Gastrocnemius medialis (tissue), 4 donors: ENCODE data around the gene UTP4. TPM values are rescaled to one million over a fixed set of nuclear protein-coding genes. Genes with fewer than 3 reads are reported as not detected.
A peak's percentile ranks its signal among the peaks of the same experiment; 100 is the strongest.

Experiments
- ATAC-seq, 2 donors: fragments of 150-250 bp; one replicate each; pipeline ENCODE4 v1.9.1; 2016
- DNase-seq, 2 donors: peaks; one replicate each; pipeline ENCODE4 v3.0.0-alpha.2; 2019
- H3K27ac ChIP-seq, 4 donors: fragments of 200-600 bp; sonication (generic); 1 replicate in 1 of 4; 2 replicates in 3 of 4; pipeline ENCODE4 v1.5.1; 2016 to 2018; ENCODE audit warnings: mild to moderate bottlenecking in 2 of 4, moderate library complexity in 1 of 4
- H3K27me3 ChIP-seq, 3 donors: fragments of 200-600 bp; sonication (generic) in 2 of 3; 1 replicate in 1 of 3; 2 replicates in 2 of 3; pipeline versions ENCODE4 v1.5.1 to v1.6.0; 2016 to 2019; ENCODE audit warnings: mild to moderate bottlenecking in 1 of 3, moderate library complexity in 1 of 3
- H3K36me3 ChIP-seq, 2 donors: fragments of 200-600 bp; sonication (generic) in 1 of 2; one replicate each; pipeline ENCODE4 v1.5.1; 2017 to 2018
- H3K4me1 ChIP-seq, 2 donors: fragments of 200-600 bp; sonication (generic) in 1 of 2; one replicate each; pipeline ENCODE4 v1.5.1; 2016 to 2017; ENCODE audit warnings: mild to moderate bottlenecking in 2 of 2
- H3K4me3 ChIP-seq, 4 donors: fragments of 200-600 bp; sonication (generic) in 3 of 4; 1 replicate in 1 of 4; 2 replicates in 3 of 4; pipeline ENCODE4 v1.5.1; 2016 to 2019; ENCODE audit warnings: mild to moderate bottlenecking in 2 of 4
- H3K9me3 ChIP-seq, 3 donors: fragments of 200-600 bp; sonication (generic) in 2 of 3; 1 replicate in 1 of 3; 2 replicates in 2 of 3; pipeline ENCODE4 v1.5.1; 2016 to 2019
- POLR2A ChIP-seq, 2 donors: fragments of 450-650 bp; IDR thresholded peaks; one replicate each; pipeline ENCODE4 v1.6.1; 2017; ENCODE audit warnings: antibody characterized with exemption in 2 of 2, mild to moderate bottlenecking in 2 of 2, moderate library complexity in 2 of 2
- in situ Hi-C, 4 donors: fragments of 200-750 bp; cut with MboI; loops; one replicate each; pipeline versions ENCODE4 v1.15.0 to v1.8.0; 2017; ENCODE audit warnings: low sequenced_read_pairs in 4 of 4
- intact Hi-C: fragments of 100-400 bp; cut with DNase I; formaldehyde crosslinking; loops from one replicate; pipeline ENCODE4 v1.15.1; 2023; ENCODE audit warnings: low total_unique reads
- total RNA-seq, 4 donors: library from RNA; depleted of rRNA; stranded (reverse); fragments of >200 nt; gene quantifications; one replicate each; pipeline versions ENCODE4 v1.1.0 to v1.2.3, GENCODE V29; 2016
- TF ChIP-seq, protein P1 (sequence below), 5 experiments: fragments of 450-650 bp in 3 of 5; fragments of 200-600 bp in 2 of 5; sonication (generic) in 2 of 5; IDR thresholded peaks in 4 of 5; conservative IDR thresholded peaks in 1 of 5; 1 replicate in 4 of 5; 2 replicates in 1 of 5; pipeline ENCODE4 v1.5.1; 2016 to 2019; ENCODE audit warnings: antibody characterized with exemption in 5 of 5, mild to moderate bottlenecking in 3 of 5, moderate library complexity in 3 of 5

UTP4 gene
- total RNA-seq, 4 donors from 2014 or later: 33.1 to 44.2 (median 35.5) TPM

DNA sequence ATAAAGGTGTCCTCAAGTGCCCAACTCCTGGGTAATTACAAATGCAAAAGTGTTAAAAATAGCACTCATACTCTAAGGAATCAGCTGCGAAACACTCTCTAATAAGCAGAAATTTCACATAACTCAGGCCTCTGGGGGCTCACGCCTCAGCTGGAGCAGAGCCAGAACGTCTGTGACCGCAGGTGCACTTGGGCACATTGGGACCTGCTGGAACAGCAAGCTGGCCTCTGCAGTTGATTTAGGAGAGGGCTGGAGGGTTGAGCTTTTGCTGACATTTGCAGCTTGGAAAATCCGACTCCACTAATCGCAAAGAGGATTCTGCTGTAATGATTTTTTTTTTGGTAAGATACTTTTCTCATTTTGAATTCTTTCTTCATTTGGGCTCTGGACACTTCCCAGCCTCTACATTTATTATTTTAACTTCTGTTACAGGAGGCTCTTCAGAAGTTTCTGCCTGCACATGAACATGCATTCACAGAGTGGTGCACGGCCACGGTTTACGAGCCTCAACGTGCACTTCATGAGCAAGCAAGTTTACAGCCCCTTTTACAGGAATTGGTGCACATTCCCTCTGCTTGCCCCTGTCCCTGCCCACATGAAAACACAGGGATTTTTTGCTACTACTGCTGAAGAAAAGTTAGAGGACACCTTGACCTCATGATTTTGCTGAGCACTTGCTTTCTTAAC is 50.4 kb downstream of the UTP4 start:
- ATAC-seq: no peak
- TF ChIP-seq, protein P1, sequence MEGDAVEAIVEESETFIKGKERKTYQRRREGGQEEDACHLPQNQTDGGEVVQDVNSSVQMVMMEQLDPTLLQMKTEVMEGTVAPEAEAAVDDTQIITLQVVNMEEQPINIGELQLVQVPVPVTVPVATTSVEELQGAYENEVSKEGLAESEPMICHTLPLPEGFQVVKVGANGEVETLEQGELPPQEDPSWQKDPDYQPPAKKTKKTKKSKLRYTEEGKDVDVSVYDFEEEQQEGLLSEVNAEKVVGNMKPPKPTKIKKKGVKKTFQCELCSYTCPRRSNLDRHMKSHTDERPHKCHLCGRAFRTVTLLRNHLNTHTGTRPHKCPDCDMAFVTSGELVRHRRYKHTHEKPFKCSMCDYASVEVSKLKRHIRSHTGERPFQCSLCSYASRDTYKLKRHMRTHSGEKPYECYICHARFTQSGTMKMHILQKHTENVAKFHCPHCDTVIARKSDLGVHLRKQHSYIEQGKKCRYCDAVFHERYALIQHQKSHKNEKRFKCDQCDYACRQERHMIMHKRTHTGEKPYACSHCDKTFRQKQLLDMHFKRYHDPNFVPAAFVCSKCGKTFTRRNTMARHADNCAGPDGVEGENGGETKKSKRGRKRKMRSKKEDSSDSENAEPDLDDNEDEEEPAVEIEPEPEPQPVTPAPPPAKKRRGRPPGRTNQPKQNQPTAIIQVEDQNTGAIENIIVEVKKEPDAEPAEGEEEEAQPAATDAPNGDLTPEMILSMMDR (IDR thresholded peaks at IDR 0.05 in 4 of 5, conservative IDR thresholded peaks at IDR 0.05 in 1 of 5): no peak
- intact Hi-C loops (no loop called here), in situ Hi-C loops (no loop called here)
- peak in 1 of 2 donors; percentile 41 for DNase-seq
- Histone ChIP-seq H3K4me3 (no peak overlapping the region), H3K36me3 (no peaks in the 10 kb centered on the region), H3K9me3 (no peaks in the 10 kb centered on the region), H3K4me1 (peaks cover 25 to 31% of the 10 kb centered on the region in 2 donors), H3K27me3 (no peaks in the 10 kb centered on the region), H3K27ac (no peak overlapping the region)

DNA sequence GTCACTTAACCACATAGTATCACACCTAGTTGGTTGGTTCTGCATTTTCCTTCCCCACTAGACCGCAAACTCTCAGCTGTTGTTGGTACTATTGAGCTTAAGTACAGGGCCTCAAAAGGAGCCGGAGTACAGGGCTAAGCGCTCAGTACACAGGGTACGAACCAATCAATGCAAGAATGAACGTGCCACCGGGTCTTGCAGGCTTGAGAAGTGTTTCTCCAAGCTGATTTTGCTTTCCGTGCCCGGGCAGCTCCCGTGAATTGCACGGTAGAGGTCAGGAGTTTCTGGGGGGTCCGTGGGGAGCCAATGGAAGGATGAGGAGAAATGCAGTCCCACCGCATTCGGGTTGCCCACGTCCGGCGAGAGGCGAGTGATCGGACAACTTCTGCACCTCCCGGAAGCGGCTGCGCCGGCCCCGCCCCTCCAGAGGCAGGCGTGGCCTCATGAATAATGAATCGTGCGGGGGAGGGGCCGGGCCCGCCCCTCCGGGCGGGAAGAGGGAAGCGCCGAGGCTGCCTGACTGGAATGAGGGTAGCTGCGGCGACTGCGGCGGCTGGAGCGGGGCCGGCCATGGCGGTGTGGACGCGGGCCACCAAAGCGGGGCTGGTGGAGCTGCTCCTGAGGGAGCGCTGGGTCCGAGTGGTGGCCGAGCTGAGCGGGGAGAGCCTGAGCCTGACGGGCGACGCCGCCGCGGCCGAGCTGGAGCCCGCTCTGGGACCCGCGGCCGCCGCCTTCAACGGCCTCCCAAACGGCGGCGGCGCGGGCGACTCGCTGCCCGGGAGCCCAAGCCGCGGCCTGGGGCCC is 54.4 kb downstream of the UTP4 start, which contains the start of gene SNTB2:
SNTB2 (plus strand) TSS at position 523 of the 804 bp plus-strand sequence; CDS start at position 526, 3 bp downstream.
- ATAC-seq (peak; percentile 94 to 95), DNase-seq (peak; percentile 79 to 89)
- H3K27me3 ChIP-seq: no peaks in the 10 kb centered on the region
- no peaks in the 10 kb centered on the region for H3K9me3 ChIP-seq
- peaks cover 29 to 38% of the 10 kb centered on the region in 2 donors for H3K4me1 ChIP-seq
- intact Hi-C loops (loop anchor here (1.0 to 5.0 kb wide), 4 partner anchors 55 to 200 kb away; partner anchors contain the start of genes CHTF8, TERF2, UTP4 and VPS4A), in situ Hi-C loops (no loop called here)
- H3K36me3 ChIP-seq: no peaks in the 10 kb centered on the region
- peak within 1 kb of the TSS; percentile 67 to 92 (median 78) for H3K4me3 ChIP-seq
- peak; percentile 85 to 87 for TF ChIP-seq POLR2A (IDR thresholded peaks at IDR 0.05)
- TF ChIP-seq, protein P1 (IDR thresholded peaks at IDR 0.05 in 4 of 5, conservative IDR thresholded peaks at IDR 0.05 in 1 of 5): no peak
- peak within 1 kb of the TSS; percentile 78 to 93 (median 90) for H3K27ac ChIP-seq

DNA sequence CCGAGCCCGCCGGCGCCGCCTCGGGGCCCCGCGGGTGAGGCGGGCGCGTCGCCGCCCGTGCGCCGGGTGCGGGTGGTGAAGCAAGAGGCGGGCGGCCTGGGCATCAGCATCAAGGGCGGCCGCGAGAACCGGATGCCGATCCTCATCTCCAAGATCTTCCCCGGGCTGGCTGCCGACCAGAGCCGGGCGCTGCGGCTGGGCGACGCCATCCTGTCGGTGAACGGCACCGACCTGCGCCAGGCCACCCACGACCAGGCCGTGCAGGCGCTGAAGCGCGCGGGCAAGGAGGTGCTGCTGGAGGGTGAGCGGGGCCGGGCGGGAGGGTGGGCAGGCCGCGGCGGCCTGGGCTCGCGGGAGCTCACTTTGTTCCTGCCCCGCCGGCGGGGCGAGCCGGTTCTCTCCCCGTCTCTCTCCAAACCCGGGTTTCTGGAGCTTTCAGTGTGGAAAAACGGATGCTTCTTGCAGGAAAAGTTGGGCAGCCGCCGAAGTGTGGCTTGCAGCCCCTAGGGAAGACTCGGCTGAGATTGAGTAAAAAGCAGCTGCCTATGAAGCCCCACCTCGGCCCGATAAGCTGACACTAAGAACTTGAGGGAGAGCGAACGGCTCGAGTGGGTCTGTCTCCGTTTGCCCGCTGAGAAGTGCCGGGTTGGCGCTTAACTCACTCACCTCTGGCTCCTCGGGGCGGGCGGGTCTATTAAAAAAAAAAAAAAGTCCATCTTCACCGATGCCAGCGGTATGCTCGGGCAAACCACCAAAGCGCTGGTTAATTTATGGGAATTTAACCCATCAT is 55.2 kb downstream of the UTP4 start:
- no peaks in the 10 kb centered on the region for H3K27me3 ChIP-seq
- ATAC-seq: peak; percentile 55 to 76
- TF ChIP-seq, protein P1 (IDR thresholded peaks at IDR 0.05 in 4 of 5, conservative IDR thresholded peaks at IDR 0.05 in 1 of 5): no peak
- TF ChIP-seq POLR2A (IDR thresholded peaks at IDR 0.05): no peak

DNA sequence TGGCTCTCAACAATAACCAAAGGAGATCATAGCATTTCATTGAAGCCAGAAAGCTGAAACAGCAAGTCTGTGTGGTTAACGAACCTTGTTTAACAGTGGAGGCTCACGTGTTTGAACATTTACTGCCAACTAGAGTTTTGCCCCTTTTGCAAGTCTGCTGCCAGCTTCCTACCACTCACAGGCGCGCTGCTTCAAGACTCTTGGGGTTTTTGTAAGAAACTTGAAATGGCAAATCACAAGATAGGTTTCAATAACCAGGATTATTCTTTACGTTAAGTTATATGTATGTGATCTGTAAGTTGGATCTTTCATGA is 55.7 kb downstream of the UTP4 start:
- H3K36me3 ChIP-seq: no peaks in the 10 kb centered on the region
- DNase-seq (no peak), ATAC-seq (no peak)
- peak overlapping the region; percentile 78 to 93 (median 90) for H3K27ac ChIP-seq
- H3K27me3 ChIP-seq: no peaks in the 10 kb centered on the region
- peaks cover 33 to 40% of the 10 kb centered on the region in 2 donors for H3K4me1 ChIP-seq
- intact Hi-C loops: loop anchor here (5.0 kb wide), 1 partner anchor 199 kb away; the partner anchor contains the start of gene TERF2
- in situ Hi-C loops: no loop called here
- H3K4me3 ChIP-seq: peak overlapping the region; percentile 67 to 92 (median 78)
- no peaks in the 10 kb centered on the region for H3K9me3 ChIP-seq
- no peak for TF ChIP-seq POLR2A (IDR thresholded peaks at IDR 0.05)
- TF ChIP-seq, protein P1 (IDR thresholded peaks at IDR 0.05 in 4 of 5, conservative IDR thresholded peaks at IDR 0.05 in 1 of 5): no peak

More for the DNA sequence above, 55.2 kb downstream of the UTP4 start:
- in situ Hi-C loops (no loop called here), intact Hi-C loops (loop anchor here (1.0 to 5.0 kb wide), 4 partner anchors 55 to 200 kb away; partner anchors contain the start of genes CHTF8, TERF2, UTP4 and VPS4A)
- Histone ChIP-seq H3K4me3 (peak overlapping the region; percentile 67 to 92 (median 78)), H3K36me3 (no peaks in the 10 kb centered on the region), H3K4me1 (peaks cover 33 to 42% of the 10 kb centered on the region in 2 donors), H3K27ac (peak overlapping the region; percentile 78 to 93 (median 90)), H3K9me3 (no peaks in the 10 kb centered on the region)
- DNase-seq: peak; percentile 42 to 59
